Spleen (tissue), 11 donors: ENCODE data around the gene CLCN3. TPM values are rescaled to one million over a fixed set of nuclear protein-coding genes. Genes with fewer than 3 reads are reported as not detected.
A peak's percentile ranks its signal among the peaks of the same experiment; 100 is the strongest.

Source experiments
- DNase-seq: peaks from one replicate; pipeline ENCODE4 v3.0.0-alpha.2; 2020
- H3K27ac ChIP-seq, 8 donors: fragments of 200-600 bp; sonication (generic) in 7 of 8; 1 replicate in 4 of 8; 2 replicates in 4 of 8; pipeline versions ENCODE4 v1.5.0 to v1.8.0; 2016 to 2021; ENCODE audit warnings: inconsistent platforms in 4 of 8, mild to moderate bottlenecking in 4 of 8, moderate library complexity in 1 of 8
- H3K27me3 ChIP-seq, 7 donors: fragments of 200-600 bp; sonication (generic) in 6 of 7; replicated peaks in 1 of 7; 1 replicate in 4 of 7; 2 replicates in 3 of 7; pipeline versions ENCODE4 v1.5.0 to v1.8.0; 2016 to 2021; ENCODE audit warnings: inconsistent platforms in 3 of 7, mild to moderate bottlenecking in 1 of 7
- H3K36me3 ChIP-seq, 6 donors: fragments of 200-600 bp; sonication (generic) in 5 of 6; 1 replicate in 4 of 6; 2 replicates in 2 of 6; pipeline versions ENCODE4 v1.5.0 to v1.8.0; 2016 to 2021; ENCODE audit warnings: inconsistent platforms in 2 of 6
- H3K4me1 ChIP-seq, 6 donors: fragments of 200-600 bp; sonication (generic) in 5 of 6; 1 replicate in 3 of 6; 2 replicates in 3 of 6; pipeline versions ENCODE4 v1.5.0 to v1.8.0; 2016 to 2021; ENCODE audit warnings: inconsistent platforms in 3 of 6
- H3K4me3 ChIP-seq, 8 donors: fragments of 200-600 bp; sonication (generic) in 7 of 8; 1 replicate in 4 of 8; 2 replicates in 4 of 8; pipeline versions ENCODE4 v1.5.0 to v1.8.0; 2016 to 2021; ENCODE audit warnings: inconsistent platforms in 4 of 8, mild to moderate bottlenecking in 4 of 8, moderate library complexity in 2 of 8
- H3K9me3 ChIP-seq, 8 donors: fragments of 200-600 bp; sonication (generic) in 7 of 8; 1 replicate in 4 of 8; 2 replicates in 4 of 8; pipeline versions ENCODE4 v1.5.0 to v1.8.0; 2016 to 2021; ENCODE audit warnings: inconsistent platforms in 4 of 8
- POLR2A ChIP-seq, 3 donors: fragments of 450-650 bp; IDR thresholded peaks; one replicate each; pipeline ENCODE4 v1.5.1; 2017; ENCODE audit warnings: antibody characterized with exemption in 3 of 3, mild to moderate bottlenecking in 1 of 3
- POLR2AphosphoS5 ChIP-seq, 3 donors: sonication (generic); formaldehyde crosslinking; IDR thresholded peaks; one replicate each; pipeline ENCODE4 v1.5.1; 2017; ENCODE audit warnings: antibody characterized with exemption in 3 of 3
- WGBS, 5 donors: extraction: QIAGEN DNeasy Blood & Tissue Kit in 3 of 5; methylation state at CpG; one replicate each; pipeline versions ENCODE4 v1.1.5 to v1.1.7; 2013 to 2018; 5-methylcytosine and 5-hydroxymethylcytosine counted together
- intact Hi-C: fragments of 100-400 bp; cut with DNase I; formaldehyde crosslinking; loops from one replicate; pipeline ENCODE4 v1.15.0; 2023; ENCODE audit warnings: low total_unique reads
- polyA plus RNA-seq, 3 donors: library from polyadenylated mRNA; stranded (reverse); fragments of 200-250 nt; gene quantifications; one replicate each; pipeline ENCODE4 v1.2.1, GENCODE V29; 2013
- total RNA-seq, 7 donors: library from RNA; depleted of rRNA in 3 of 7; stranded (reverse); fragments of >200 nt in 3 of 7; fragmentation: NEBNext Ultra II Directional in 4 of 7; extraction: Animal tissue kit (Norgen Biotek cat#: 25700) in 4 of 7; gene quantifications; one replicate each; pipeline versions ENCODE4 v1.1.0 to v1.2.1, GENCODE V29; 2016 to 2021
- TF ChIP-seq, protein P1 (sequence below), 11 experiments: fragments of 200-600 bp in 7 of 11; fragments of 450-650 bp in 4 of 11; sonication (generic) in 4 of 11; IDR thresholded peaks in 8 of 11; conservative IDR thresholded peaks in 3 of 11; 1 replicate in 7 of 11; 2 replicates in 4 of 11; pipeline versions ENCODE4 v1.4.0 to v1.8.0; 2016 to 2021; ENCODE audit warnings: antibody characterized with exemption in 11 of 11, inconsistent platforms in 4 of 11, mild to moderate bottlenecking in 1 of 11
- donor health status: healthy with polysubstance abuse.
- donor health status: DM: no; HTN: no; CAD: no; lungs with moderate emphysema.
- donor health status: DM: no; HTN: no; CAD: no.
- donor health status: Bipolar disorder and iron deficiency.
- donor health status: healthy.
- donor health status: DM: no; HTN: no; CAD: no.
- donor health status: DM: yes; HTN: yes; CAD: no.

Gene CLCN3
- total and polyA plus RNA-seq, 10 donors: 4.0 to 43.3 (median 30.4) TPM

DNA sequence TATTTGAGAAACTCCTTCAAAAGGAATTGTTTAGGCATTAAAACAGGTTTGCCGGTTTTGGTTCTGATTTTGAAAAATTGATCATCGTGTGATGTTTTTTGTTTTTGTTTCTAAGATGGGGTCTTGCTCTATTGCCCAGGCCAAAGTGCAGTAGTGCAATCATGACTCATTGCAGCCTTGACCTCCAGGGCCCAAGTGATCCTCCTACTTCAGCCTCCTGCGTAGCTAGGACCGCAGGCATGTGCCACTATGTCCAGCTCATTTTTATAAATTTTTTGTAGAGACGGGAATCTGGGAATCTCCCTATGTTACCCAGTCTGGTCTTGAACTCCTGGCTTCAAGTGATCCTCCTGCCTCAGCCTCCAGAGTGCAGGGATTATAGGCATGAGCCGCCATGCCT, 35.0 kb downstream of the CLCN3 start:
- H3K27ac ChIP-seq: no peak overlapping the region
- WGBS, 5 donors: 95 to 100% (median 97%) methylated on average over 6 of the region's 6 CpGs

DNA sequence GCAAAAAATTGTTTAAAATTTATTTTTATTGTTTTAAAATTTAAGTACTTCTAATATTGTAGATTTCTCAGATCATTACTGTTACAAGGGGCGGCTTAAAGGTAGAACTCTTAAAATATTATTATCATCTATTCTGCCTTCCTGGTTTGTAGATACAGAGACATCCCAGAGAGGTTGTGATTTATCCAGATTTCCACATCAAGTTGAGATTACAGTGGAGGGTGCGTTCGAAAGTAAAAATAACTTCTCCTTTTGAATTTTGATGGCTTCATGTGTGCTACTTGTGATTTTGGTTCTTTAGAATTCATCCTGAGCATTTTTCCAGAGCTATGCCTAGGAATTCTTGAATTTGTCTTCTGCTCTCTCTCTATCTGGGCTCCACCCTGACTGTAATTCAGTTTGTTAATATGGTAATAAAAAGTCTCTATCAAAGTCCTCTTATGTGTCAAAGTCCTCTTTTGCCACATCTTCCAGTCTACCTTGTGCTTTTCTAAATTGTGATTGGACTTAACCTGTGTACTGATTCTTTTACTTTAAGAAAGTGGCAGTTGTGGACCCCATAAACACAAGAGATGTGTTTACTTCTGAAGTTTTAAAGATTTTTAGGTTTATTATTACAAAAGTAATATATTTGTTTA, 37.2 kb downstream of the CLCN3 start:
- no peaks in the 10 kb centered on the region for H3K27me3 ChIP-seq
- H3K27ac ChIP-seq: no peak overlapping the region
- H3K4me3 ChIP-seq: no peak overlapping the region
- no peaks in the 10 kb centered on the region for H3K9me3 ChIP-seq
- WGBS, 5 donors: 63 to 91% (median 82%) methylated on average over 3 of the region's 3 CpGs
- TF ChIP-seq, protein P1, sequence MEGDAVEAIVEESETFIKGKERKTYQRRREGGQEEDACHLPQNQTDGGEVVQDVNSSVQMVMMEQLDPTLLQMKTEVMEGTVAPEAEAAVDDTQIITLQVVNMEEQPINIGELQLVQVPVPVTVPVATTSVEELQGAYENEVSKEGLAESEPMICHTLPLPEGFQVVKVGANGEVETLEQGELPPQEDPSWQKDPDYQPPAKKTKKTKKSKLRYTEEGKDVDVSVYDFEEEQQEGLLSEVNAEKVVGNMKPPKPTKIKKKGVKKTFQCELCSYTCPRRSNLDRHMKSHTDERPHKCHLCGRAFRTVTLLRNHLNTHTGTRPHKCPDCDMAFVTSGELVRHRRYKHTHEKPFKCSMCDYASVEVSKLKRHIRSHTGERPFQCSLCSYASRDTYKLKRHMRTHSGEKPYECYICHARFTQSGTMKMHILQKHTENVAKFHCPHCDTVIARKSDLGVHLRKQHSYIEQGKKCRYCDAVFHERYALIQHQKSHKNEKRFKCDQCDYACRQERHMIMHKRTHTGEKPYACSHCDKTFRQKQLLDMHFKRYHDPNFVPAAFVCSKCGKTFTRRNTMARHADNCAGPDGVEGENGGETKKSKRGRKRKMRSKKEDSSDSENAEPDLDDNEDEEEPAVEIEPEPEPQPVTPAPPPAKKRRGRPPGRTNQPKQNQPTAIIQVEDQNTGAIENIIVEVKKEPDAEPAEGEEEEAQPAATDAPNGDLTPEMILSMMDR (IDR thresholded peaks at IDR 0.05 in 8 of 11, conservative IDR thresholded peaks at IDR 0.05 in 3 of 11): no peak
- TF ChIP-seq POLR2AphosphoS5 (IDR thresholded peaks at IDR 0.05) (no peak), POLR2A (IDR thresholded peaks at IDR 0.05) (no peak)
- intact Hi-C loops: no loop called here
- H3K4me1 ChIP-seq: peaks cover 5 to 30% (median 16%) of the 10 kb centered on the region in 6 donors
- no peaks in the 10 kb centered on the region for H3K36me3 ChIP-seq
- no peak for DNase-seq

More for the DNA sequence above, 35.0 kb downstream of the CLCN3 start:
- Histone ChIP-seq H3K27me3 (no peaks in the 10 kb centered on the region), H3K9me3 (no peaks in the 10 kb centered on the region), H3K36me3 (no peaks in the 10 kb centered on the region), H3K4me3 (no peak overlapping the region), H3K4me1 (peaks cover 5 to 17% (median 11%) of the 10 kb centered on the region in 6 donors)
- no peak for TF ChIP-seq POLR2A (IDR thresholded peaks at IDR 0.05)
- TF ChIP-seq, protein P1 (IDR thresholded peaks at IDR 0.05 in 8 of 11, conservative IDR thresholded peaks at IDR 0.05 in 3 of 11): no peak
- no peak for TF ChIP-seq POLR2AphosphoS5 (IDR thresholded peaks at IDR 0.05)
- DNase-seq: no peak
- intact Hi-C loops: no loop called here

DNA sequence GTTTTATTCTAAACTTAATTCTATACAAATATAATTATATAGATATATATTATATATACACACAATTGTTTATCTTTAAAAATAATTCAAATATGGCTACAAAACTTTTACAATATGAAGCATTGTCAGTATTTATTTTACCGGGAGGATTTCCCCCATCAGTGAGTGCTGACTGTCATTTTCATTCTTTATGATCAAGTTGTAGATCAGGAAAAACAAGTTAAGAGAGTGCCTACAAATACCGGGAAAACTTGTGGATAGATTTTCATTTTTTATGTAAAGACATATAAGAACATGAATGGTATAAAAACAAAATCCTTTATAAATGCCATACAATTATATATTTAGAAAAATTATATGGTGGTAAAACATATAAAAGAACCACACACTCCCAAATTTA, 37.8 kb downstream of the CLCN3 start:
- Histone ChIP-seq H3K27me3 (no peaks in the 10 kb centered on the region), H3K4me1 (peaks cover 5 to 30% (median 16%) of the 10 kb centered on the region in 6 donors), H3K9me3 (no peaks in the 10 kb centered on the region), H3K4me3 (no peak overlapping the region), H3K36me3 (no peaks in the 10 kb centered on the region), H3K27ac (no peak overlapping the region)
- intact Hi-C loops: no loop called here
- DNase-seq: no peak
- 92 to 99% (median 97%) methylated on average over 2 of the region's 2 CpGs for WGBS, 5 donors
- TF ChIP-seq POLR2AphosphoS5 (IDR thresholded peaks at IDR 0.05) (no peak), POLR2A (IDR thresholded peaks at IDR 0.05) (no peak)
- TF ChIP-seq, protein P1 (IDR thresholded peaks at IDR 0.05 in 8 of 11, conservative IDR thresholded peaks at IDR 0.05 in 3 of 11): no peak

DNA sequence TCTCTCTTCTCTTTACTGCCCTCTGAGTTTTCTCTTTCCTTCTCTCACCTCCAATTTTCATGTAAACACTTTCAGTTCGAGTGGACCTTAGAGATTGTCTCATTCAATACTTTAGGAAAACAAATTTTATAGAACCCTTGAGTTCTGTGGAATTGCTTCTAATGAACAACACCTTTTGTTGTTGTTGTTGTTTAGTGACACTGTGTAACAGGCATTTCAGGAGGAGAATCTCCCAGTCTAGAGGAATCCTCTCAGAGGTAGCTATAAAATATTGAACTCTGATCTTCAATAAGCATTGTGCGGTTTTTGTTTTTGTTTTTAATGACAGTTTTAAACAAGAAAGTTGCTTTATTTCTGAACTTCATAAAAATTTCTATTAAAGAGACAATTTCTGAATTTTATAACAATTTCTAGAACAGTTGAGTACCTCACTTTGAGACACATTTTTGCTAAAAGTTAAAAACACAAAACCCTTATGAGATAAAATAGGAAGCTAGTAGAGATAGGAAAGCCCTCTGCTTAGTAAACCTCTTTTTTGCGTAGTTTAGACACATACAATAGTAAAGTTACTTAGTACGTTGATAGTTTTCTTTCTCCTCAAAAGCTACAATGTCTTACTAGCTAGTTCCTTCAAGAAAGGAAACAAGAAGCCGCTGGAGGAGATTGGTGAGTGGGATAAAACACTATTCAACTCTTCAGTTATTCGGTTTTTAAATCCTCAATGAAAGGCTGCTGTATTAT, 38.8 kb downstream of the CLCN3 start:
- H3K4me1 ChIP-seq: peaks cover 5 to 34% (median 19%) of the 10 kb centered on the region in 6 donors
- TF ChIP-seq POLR2A (IDR thresholded peaks at IDR 0.05) (no peak), POLR2AphosphoS5 (IDR thresholded peaks at IDR 0.05) (no peak)
- TF ChIP-seq, protein P1 (IDR thresholded peaks at IDR 0.05 in 8 of 11, conservative IDR thresholded peaks at IDR 0.05 in 3 of 11): no peak
- H3K9me3 ChIP-seq: no peaks in the 10 kb centered on the region
- intact Hi-C loops: no loop called here
- no peaks in the 10 kb centered on the region for H3K27me3 ChIP-seq
- no peaks in the 10 kb centered on the region for H3K36me3 ChIP-seq
- 73 to 79% (median 76%) methylated on average over 6 of the region's 6 CpGs for WGBS, 5 donors
- peak overlapping the region in 6 of 8 donors; percentile 21 to 77 (median 69) for H3K27ac ChIP-seq
- no peak for DNase-seq
- H3K4me3 ChIP-seq: no peak overlapping the region
